PFSK-1 (cell line): ENCODE data around the gene EXOC4.

Experiments used
- POLR2AphosphoS5 ChIP-seq: IDR thresholded peaks from 2 replicates; pipeline ENCODE4 v1.6.1; 2012; ENCODE audit warnings: low read depth, mild to moderate bottlenecking, control low read depth, low read length, moderate library complexity
- REST ChIP-seq, 2 experiments: IDR thresholded peaks; 2 replicates each; pipeline versions ENCODE4 v1.6.1 to v1.8.0; 2011 to 2012; ENCODE audit warnings: low read depth in 2 of 2, low read length in 2 of 2, control low read depth in 1 of 2, inconsistent platforms in 1 of 2, mild to moderate bottlenecking in 1 of 2, moderate library complexity in 1 of 2; ENCODE audit not compliant: insufficient read depth in 1 of 2
- SIN3A ChIP-seq: IDR thresholded peaks from 2 replicates; pipeline ENCODE4 v1.6.1; 2012; ENCODE audit warnings: mild to moderate bottlenecking, low read length, moderate library complexity, borderline replicate concordance; ENCODE audit not compliant: insufficient read depth
- TAF1 ChIP-seq: IDR thresholded peaks from 2 replicates; pipeline ENCODE4 v1.6.1; 2012; ENCODE audit warnings: low read length, control low read depth, borderline replicate concordance; ENCODE audit not compliant: insufficient read depth

- TF ChIP-seq POLR2AphosphoS5 (no peak), REST (IDR thresholded peaks at IDR 0.05; ENCODE audit: insufficient read depth in 1 of 2, low read depth in 2 of 2, low read length in 2 of 2) (no peak), TAF1 (no peak), SIN3A (no peak)
Measured at GRCh38 chr7:133273227-133273626, 20.3 kb downstream of the EXOC4 start.
